Bronchial epithelial cell (primary cell): Measurements from ENCODE around the gene RBM47. TPM values are rescaled to one million over a fixed set of nuclear protein-coding genes. Genes with fewer than 3 reads are reported as not detected.

Experiments
- DNase-seq: peaks from one replicate; pipeline ENCODE4 v3.0.0-alpha.2; 2010; ENCODE audit warnings: low read depth
- FAIRE-seq: peaks from 2 replicates; lab custom pipeline; 2011; peaks lifted over from hg19 to GRCh38; lab: Jason Lieb, UNC
- H3K27me3 ChIP-seq: 2 replicates; pipeline ENCODE4 v1.5.1; 2011; ENCODE audit warnings: low read length; ENCODE audit not compliant: control insufficient read depth, insufficient read depth
- H3K36me3 ChIP-seq: 2 replicates; pipeline ENCODE4 v1.5.1; 2011; ENCODE audit warnings: low read length; ENCODE audit not compliant: control insufficient read depth, insufficient read depth
- H3K4me3 ChIP-seq: 2 replicates; pipeline ENCODE4 v1.5.1; 2011; ENCODE audit warnings: mild to moderate bottlenecking, low read depth, low read length, control low read depth
- CTCF ChIP-seq: IDR thresholded peaks from 2 replicates; pipeline ENCODE4 v1.5.1; 2011; ENCODE audit warnings: mild to moderate bottlenecking, moderate library complexity, low read length, control low read depth, inconsistent platforms; ENCODE audit not compliant: insufficient read depth, severe bottlenecking
- total RNA-seq: library from RNA; depleted of rRNA; stranded (reverse); fragments of >200 nt; gene quantifications from 2 replicates; pipeline ENCODE4 v1.2.1, GENCODE V29; 2014

The RBM47 gene
- total RNA-seq, 1 donor from 2014 or later, result 35.0 TPM

GRCh38 chr4:40649321-40649720 lies 19.7 kb upstream of the RBM47 start:
- DNase-seq (no peak), FAIRE-seq (no peak)
- Histone ChIP-seq H3K36me3 (no peaks in the 10 kb centered on the region), H3K4me3 (no peak overlapping the region), H3K27me3 (no peaks in the 10 kb centered on the region)
- TF ChIP-seq CTCF, result no peak

GRCh38 chr4:40648742-40649281 lies 19.1 kb upstream of the RBM47 start:
- DNase-seq (no peak), FAIRE-seq (no peak)
- no peaks in the 10 kb centered on the region for H3K36me3 ChIP-seq

GRCh38 chr4:40648131-40648530 lies 18.5 kb upstream of the RBM47 start:
- no peak for FAIRE-seq
- Histone ChIP-seq H3K4me3 (no peak overlapping the region), H3K27me3 (no peaks in the 10 kb centered on the region), H3K36me3 (no peaks in the 10 kb centered on the region)
- no peak for DNase-seq
- TF ChIP-seq CTCF, result no peak

More at GRCh38 chr4:40648742-40649281, 19.1 kb upstream of the RBM47 start:
- Histone ChIP-seq H3K27me3 (no peaks in the 10 kb centered on the region), H3K4me3 (no peak overlapping the region)
- no peak for TF ChIP-seq CTCF

- no peak for DNase-seq
- Histone ChIP-seq H3K36me3 (no peaks in the 10 kb centered on the region), H3K4me3 (no peak overlapping the region), H3K27me3 (no peaks in the 10 kb centered on the region)
- FAIRE-seq, result peak; percentile 32
- no peak for TF ChIP-seq CTCF
Measured at GRCh38 chr4:40645586-40645985, 15.9 kb upstream of the RBM47 start.

- TF ChIP-seq CTCF, result no peak
- no peak overlapping the region for H3K4me3 ChIP-seq
- DNase-seq (no peak), FAIRE-seq (no peak)
- no peaks in the 10 kb centered on the region for H3K36me3 ChIP-seq
- no peaks in the 10 kb centered on the region for H3K27me3 ChIP-seq
Measured at GRCh38 chr4:40632080-40632479, 2.4 kb upstream of the RBM47 start.

GRCh38 chr4:40630335-40631021 lies 814 bp upstream of the RBM47 start:
- Histone ChIP-seq H3K27me3 (no peaks in the 10 kb centered on the region), H3K36me3 (no peaks in the 10 kb centered on the region), H3K4me3 (peak overlapping the region; percentile 82)
- no peak for FAIRE-seq
- DNase-seq, result peak; percentile 71
- no peak for TF ChIP-seq CTCF
